ENCODE measurements around the gene CSHL1. TPM values are rescaled to one million over a fixed set of nuclear protein-coding genes. Genes with fewer than 3 reads are reported as not detected.
"Not testable (repeated sequence)": the region's sequence is repeated elsewhere in the genome, so short reads cannot be mapped to it uniquely, and the experiment has no call there.

Gene CSHL1
- total RNA-seq, 1 donor from 2014 or later = not detected

GRCh38 chr17:63894821-63895220, 16.2 kb downstream of the CSHL1 start:
- H3K9me3 ChIP-seq; H3K4me3 ChIP-seq; H3K4me1 ChIP-seq; ATAC-seq; intact Hi-C loops (cut with DNase I); H3K36me3 ChIP-seq; H3K27ac ChIP-seq; H3K27me3 ChIP-seq: not testable (repeated sequence)
- DNase-seq = peak; percentile 25

GRCh38 chr17:63894021-63894420, 17.0 kb downstream of the CSHL1 start:
- DNase-seq = peak; percentile 11

GRCh38 chr17:63892316-63893037, 18.6 kb downstream of the CSHL1 start:
- intact Hi-C loops (cut with DNase I); ATAC-seq; DNase-seq; H3K4me1 ChIP-seq; H3K36me3 ChIP-seq; H3K27me3 ChIP-seq; H3K27ac ChIP-seq; H3K9me3 ChIP-seq; H3K4me3 ChIP-seq: not testable (repeated sequence)

More at GRCh38 chr17:63894021-63894420, 17.0 kb downstream of the CSHL1 start:
- H3K36me3 ChIP-seq; intact Hi-C loops (cut with DNase I); H3K27ac ChIP-seq; H3K9me3 ChIP-seq; H3K4me1 ChIP-seq; ATAC-seq; H3K4me3 ChIP-seq; H3K27me3 ChIP-seq: not testable (repeated sequence)

GRCh38 chr17:63889026-63889848, 21.8 kb downstream of the CSHL1 start:
- peak; percentile 78 for ATAC-seq
- H3K36me3 ChIP-seq; H3K27ac ChIP-seq; H3K4me3 ChIP-seq; intact Hi-C loops (cut with DNase I); H3K4me1 ChIP-seq; DNase-seq; H3K9me3 ChIP-seq; H3K27me3 ChIP-seq: not testable (repeated sequence)
- peak; percentile 42 for TF ChIP-seq CTCF (IDR thresholded peaks at IDR 0.05)

GRCh38 chr17:63885119-63885518, 25.9 kb downstream of the CSHL1 start:
- intact Hi-C loops (cut with DNase I); H3K4me1 ChIP-seq; ATAC-seq: not testable (repeated sequence)

GRCh38 chr17:63882626-63883126, 28.4 kb downstream of the CSHL1 start:
- intact Hi-C loops (cut with DNase I); ATAC-seq; DNase-seq: not testable (repeated sequence)

More at GRCh38 chr17:63885119-63885518, 25.9 kb downstream of the CSHL1 start:
- H3K9me3 ChIP-seq, H3K27ac ChIP-seq, H3K27me3 ChIP-seq, DNase-seq, H3K36me3 ChIP-seq, H3K4me3 ChIP-seq: not testable (repeated sequence)

GRCh38 chr17:63881935-63882601, 29.0 kb downstream of the CSHL1 start, which contains the start of gene GH2:
GH2 (minus strand) TSS chr17:63881944; CDS start chr17:63881801, 143 bp downstream.
- Histone ChIP-seq H3K27me3 (no peaks in the 10 kb centered on the region), H3K27ac (no peak within 1 kb of the TSS), H3K9me3 (no peaks in the 10 kb centered on the region), H3K36me3 (no peaks in the 10 kb centered on the region), H3K4me3 (no peak within 1 kb of the TSS), H3K4me1 (no peaks in the 10 kb centered on the region)
- DNase-seq (no peak), ATAC-seq (peak; percentile 85)
- intact Hi-C loops (cut with DNase I) = no loop called here
- TF ChIP-seq CTCF (IDR thresholded peaks at IDR 0.05) = peak; percentile 52

More at GRCh38 chr17:63882626-63883126, 28.4 kb downstream of the CSHL1 start:
- not testable (repeated sequence) for H3K4me1 ChIP-seq, H3K27me3 ChIP-seq, H3K9me3 ChIP-seq, H3K36me3 ChIP-seq, H3K4me3 ChIP-seq, H3K27ac ChIP-seq

GRCh38 chr17:63881337-63881736, 29.7 kb downstream of the CSHL1 start:
- ATAC-seq; H3K9me3 ChIP-seq; H3K4me1 ChIP-seq; H3K36me3 ChIP-seq; DNase-seq; H3K27ac ChIP-seq; H3K4me3 ChIP-seq; H3K27me3 ChIP-seq; intact Hi-C loops (cut with DNase I): not testable (repeated sequence)
